Islet precursor cell (in vitro differentiated cells): ENCODE data around the gene ERFE.

Source experiments
- DNase-seq: peaks from one replicate; pipeline ENCODE4 v3.0.0-alpha.2; 2018

The ERFE gene

DNA sequence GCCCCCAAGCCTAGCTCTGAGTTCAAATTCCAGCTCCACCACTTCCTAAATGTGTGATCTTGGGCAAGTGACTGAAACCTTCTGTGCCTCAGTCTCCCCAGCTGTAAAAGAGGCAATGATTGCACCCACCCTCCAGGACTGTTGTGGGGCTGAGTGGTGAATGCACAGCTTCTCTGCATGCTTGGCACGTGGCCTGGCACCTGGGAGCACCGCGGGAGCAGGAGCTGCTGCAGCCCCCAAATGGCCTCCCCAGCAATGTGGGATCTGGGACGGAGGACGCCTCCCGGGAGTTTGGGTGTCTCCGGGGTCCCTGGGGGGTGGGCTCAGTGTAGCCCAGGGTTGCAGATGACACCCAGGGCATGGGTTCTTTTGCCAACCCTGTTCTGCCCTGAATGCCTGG lies 18.7 kb upstream of the ERFE start:
- DNase-seq: no peak

- no peak for DNase-seq
Observed at GRCh38 chr2:238140721-238141540, 17.8 kb upstream of the ERFE start.

- DNase-seq: no peak
Observed at GRCh38 chr2:238141541-238142318, 17.0 kb upstream of the ERFE start.

GRCh38 chr2:238142382-238143205 lies 16.2 kb upstream of the ERFE start:
- no peak for DNase-seq

DNA sequence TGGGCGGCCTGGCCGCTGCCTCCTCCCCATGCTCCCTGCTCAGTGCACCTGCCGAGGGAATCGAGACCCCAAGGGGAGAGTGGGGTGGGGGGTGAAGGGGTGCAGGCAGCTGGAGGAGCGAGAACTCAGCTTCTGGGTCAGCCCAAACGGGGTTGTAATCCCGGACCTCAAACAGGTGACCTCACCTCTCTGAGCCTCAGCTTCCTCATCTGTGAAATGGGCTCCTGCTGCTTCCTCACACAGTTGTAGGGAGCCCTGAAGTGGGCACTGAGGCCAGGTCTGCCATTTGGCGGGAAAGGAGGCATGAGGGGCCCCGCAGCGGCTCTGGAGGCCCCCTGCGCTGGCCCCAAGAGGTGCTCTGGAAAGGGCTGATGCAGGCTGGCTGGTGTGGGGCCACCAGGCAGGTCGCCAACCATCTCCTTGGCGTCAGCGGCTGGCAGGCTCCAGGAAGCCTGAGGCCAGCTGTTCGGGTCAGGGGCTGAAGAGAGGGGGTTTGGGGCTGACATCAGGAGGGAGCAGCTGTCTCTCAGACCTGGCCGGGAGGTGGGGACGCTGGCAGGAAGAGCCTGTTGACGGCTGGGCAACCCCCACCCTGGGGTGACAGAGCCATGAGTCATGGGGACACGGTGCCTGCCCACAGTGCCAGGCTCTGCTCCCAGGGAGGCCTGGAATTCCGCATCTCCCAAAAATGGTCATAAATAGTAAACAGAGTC lies 15.4 kb upstream of the ERFE start:
- no peak for DNase-seq

- no peak for DNase-seq
Observed at GRCh38 chr2:238144262-238144661, 14.5 kb upstream of the ERFE start.

- no peak for DNase-seq
Observed at GRCh38 chr2:238145046-238145445, 13.7 kb upstream of the ERFE start.

DNA sequence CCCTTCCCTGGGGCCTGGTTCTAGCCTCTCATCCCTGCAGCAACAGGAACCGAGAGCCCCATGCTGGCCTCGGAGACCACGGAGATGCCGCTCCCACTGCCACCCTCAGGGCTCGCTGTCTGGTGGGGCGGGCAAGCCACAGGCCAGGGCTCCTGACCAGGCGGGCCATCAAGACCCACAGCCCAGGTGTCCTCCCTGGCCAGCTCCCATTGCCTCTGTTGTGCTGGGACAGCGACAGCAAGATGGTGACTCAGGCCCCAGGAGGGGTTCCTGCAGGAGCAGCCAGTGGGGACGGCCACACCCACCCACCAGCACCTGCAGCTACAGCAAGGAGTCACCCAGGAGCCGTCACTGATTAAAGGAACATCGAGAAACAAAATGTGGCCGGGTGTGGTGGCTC lies 12.9 kb upstream of the ERFE start:
- no peak for DNase-seq

DNA sequence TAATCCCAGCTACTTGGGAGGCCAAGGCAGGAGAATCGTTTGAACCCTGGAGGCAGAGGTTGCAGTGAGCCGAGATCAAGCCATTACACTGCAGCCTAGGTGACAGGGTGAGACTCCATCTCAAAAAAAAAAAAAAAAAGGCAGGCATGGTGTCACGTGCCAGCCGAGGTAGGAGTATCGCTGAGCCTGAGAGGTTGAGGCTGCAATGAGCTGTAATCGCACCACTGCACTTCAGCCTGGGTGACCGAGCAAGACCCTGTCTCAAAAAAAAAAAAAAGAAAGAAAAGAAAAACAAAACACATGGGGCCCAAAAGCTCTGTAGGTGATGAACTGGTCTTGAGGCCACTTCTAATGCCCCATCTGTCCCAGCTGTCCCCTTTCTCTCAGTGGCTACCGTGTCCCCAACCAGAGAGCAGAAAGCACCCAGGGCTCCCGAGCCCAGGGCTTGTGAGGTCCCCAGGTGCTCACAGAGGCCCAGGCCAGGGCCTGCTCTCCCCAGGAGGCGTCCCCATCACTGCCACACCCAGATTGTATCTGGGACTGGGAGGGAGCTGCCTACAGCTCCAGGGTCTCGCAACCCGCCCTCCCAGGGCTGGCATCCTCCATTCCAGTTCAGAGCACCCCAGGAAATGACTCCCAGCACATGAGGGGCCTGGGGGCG lies 11.8 kb upstream of the ERFE start:
- DNase-seq: no peak

DNA sequence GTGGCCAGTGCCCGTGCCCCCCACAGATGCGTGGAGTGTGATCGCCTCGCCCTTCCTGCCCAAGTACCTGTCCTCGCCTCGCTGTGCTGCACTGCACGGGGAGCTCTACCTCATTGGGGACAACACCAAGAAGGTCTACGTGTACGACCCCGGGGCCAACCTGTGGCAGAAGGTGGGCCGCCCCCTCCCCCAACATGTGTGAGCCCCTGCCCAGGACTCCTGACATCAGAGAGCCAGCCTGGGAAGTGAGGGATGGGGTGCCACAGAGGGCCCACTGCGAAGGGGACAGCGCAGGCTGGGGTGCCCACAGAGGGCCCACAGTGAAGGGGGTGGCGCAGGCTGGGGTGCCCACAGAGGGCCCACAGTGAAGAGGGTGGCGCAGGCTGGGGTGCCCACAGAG lies 9.8 kb upstream of the ERFE start:
- DNase-seq: no peak

DNA sequence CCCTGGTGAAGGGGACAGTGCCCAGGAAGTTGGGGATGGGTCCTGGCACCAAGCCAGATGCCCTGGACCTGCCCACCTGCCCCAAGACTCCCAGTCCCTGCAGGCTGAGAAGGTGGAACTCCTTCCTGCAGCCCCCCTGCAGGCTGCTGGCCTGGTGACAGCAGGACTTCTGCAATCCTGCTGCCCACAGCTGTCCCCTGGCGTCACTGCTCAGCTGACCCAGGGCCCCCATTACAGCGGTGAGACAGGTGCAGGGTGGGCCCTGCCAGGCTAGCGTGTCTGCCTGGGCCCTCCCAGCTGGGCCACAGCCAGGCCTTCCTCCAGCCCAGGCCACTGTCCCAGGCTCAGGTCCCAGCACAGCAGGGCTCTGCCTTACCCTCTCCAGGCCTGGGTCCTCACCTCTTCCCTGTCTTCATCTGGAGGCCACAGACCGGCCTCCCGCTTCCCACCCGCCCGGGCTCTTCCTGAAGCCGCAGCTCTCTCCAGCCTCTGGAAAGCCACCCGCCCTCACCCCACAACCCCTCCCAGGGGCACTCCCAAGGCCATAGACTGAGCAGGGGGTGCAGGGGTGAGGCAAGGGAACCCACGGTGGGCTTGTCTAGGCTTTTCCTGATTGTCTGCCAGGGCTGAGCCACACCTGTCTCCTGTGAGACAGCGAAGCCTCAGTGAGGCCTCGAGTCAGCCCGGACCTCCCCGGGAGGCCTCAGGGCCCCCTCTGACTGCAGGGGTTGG lies 8.8 kb upstream of the ERFE start:
- no peak for DNase-seq

DNA sequence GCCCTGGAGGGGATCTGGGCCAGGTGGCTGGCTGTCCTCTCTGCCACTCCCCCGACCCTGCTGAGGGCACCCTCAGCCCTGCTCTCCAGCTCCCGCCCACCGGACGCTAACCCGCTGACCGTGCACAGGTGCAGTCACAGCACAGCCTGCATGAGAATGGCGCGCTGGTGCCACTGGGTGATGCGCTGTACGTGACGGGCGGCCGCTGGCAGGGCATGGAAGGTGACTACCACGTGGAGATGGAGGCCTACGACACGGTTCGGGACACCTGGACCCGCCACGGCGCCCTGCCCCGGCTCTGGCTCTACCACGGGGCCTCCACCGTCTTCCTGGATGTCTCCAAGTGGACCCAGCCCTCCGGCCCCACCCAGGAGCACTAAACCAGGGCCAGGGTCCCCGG lies 8.1 kb upstream of the ERFE start:
- DNase-seq: no peak

DNA sequence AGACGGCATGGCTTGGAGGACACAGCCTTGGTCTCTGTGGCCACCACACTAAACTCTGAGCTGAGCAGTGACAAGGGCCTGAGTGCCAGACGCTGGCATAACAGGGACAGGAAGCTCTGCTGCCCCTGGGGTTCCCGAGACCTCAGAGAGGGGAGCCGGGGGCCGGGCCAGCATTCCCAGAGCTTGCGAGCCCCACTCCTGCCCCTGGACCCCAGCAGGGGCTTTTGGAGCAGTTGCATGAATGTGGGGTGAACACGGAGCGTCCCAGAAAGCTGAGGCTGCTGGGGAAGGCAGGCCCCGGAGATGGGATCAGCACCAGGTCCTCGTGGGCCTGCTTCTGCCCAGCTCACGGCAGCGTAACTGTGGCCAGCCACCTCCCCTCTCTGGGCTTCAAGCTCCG lies 7.6 kb upstream of the ERFE start:
- DNase-seq: no peak

DNA sequence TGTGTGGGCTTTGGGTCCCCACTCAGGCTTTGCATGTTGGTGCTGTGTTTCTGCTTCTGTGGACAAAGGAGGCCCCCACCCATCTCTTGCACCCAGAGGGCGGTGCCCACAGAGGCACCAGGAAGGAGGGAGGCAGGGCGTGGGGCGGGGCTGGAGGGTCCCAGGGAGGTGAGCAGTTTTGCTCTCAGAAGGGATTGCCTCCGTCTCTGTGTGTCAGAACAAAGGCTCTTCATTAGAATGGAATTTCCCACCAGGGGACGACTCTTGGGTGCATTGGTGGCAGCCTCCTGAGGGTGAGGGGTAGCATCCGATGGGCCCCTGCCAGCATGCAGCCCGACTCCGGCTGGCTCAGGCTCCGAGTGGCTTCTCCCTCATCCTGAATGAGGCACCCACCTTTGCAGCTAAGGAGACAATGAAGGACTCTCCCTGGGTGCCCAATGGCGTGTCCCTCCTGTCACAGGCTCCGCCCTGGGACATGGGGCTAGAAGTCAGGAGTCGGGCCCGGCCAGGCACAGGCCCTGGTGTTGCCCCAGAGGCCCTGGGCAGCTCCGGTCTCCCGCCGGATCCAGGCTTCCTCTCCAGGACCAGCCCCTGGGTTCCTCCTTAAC lies 7.0 kb upstream of the ERFE start:
- DNase-seq: no peak

GRCh38 chr2:238152771-238153688 lies 5.7 kb upstream of the ERFE start:
- DNase-seq: no peak

- no peak for DNase-seq
Observed at GRCh38 chr2:238154570-238154969, 4.2 kb upstream of the ERFE start.

DNA sequence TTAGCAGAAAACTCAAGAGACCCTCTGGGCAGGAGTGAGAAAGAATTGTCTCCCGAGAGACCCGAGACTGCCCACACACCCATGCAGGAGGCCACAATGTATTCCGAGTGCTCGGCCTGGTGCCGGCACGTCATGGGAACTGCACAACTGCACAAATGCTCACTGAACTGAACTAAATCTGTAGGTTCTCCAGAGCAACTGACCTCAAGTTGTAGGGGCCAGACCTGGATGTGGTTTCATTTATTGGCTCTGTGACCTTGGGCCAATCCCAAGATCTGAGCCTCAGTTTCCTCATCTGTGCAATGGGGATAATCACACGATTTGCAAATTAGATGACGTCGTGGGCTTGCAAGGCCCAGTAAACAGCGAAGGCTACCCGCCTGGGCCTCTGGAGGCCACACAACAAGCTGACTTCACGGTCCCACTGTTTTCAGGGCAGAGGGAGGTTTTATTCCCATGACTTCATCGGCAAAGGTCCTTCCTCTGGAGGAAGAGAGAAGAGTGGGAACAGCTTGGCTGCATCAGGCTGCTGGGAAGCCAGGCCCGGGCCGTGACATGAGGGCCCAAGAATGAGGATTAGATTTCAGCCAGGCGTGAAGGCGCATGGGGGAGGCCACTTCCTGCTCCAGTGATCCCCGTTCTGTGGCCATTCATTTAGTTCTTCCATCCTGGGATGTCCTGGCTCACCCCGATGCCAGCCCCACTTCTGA lies 3.6 kb upstream of the ERFE start:
- DNase-seq: no peak

DNA sequence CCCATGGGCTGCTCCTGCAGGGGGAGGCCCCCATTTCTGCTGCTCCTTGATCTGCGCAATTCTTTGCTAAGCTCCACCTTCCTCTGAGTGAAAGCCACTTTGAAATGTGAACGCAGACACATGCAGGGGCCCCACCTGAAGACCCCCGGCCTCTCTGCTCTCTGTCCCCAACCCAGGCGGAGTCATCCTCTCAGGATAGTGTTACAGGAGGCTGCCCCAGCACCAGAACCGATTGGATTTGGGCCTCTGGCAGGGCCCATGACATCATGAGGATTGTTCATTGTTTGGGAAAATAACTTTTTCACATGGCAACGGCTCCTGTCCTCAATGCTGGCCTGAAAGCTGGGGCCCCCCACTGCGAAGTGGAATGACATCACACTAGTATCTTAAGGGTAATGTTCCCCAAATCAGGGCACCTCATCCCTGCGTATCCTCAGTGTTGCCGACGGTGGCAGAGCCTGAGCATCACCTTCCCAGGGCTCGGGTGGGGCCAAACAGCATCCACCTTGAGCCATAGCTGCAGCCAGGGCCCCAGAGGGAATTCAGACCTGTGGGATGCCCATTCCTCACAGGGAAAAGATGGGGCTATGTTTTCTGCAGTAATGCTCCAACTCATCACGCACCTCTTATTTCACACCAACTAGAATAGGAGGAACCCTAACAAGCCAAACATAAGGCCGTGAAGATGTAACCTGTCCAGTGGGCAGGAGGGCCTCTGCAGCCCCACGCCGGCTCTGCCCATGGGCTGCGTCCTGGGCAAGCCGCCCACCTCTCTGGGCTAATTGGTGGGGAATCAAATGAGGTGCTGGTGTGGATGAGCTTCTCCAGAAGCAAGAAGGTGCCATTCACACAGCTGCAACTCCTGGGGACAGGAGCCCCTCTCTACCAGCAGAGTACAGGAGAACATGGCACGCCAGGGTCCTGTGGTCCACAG lies 2.7 kb upstream of the ERFE start:
- DNase-seq: no peak
